Activated T-helper 2 cell treated with anti-CD3 and anti-CD28 coated beads, Interferon-gamma antibody, Interleukin-2, Interleukin-4, amounts not matched to agents 10 μg/mL and 5 μg/mL and 100 μg/mL, durations not matched to agents 14 hours and 24 hours and 36 hours (primary cell): ENCODE measurements around the gene CMTM5. TPM values are rescaled to one million over a fixed set of nuclear protein-coding genes. Genes with fewer than 3 reads are reported as not detected.
"Not testable (repeated sequence)": the region's sequence is repeated elsewhere in the genome, so short reads cannot be mapped to it uniquely, and the experiment has no call there.

Experiments
- DNase-seq: peaks from one replicate; pipeline ENCODE4 v3.0.0; 2021; ENCODE audit warnings: low spot score
- H3K27ac Mint-ChIP-seq: one replicate; pipeline ENCODE4 v1.8.0; 2021; ENCODE audit warnings: mixed read lengths
- H3K27me3 Mint-ChIP-seq: one replicate; pipeline ENCODE4 v1.8.0; 2021; ENCODE audit warnings: low read depth, mixed read lengths
- H3K36me3 Mint-ChIP-seq: one replicate; pipeline ENCODE4 v1.8.0; 2021; ENCODE audit warnings: low read depth, mixed read lengths
- H3K4me1 Mint-ChIP-seq: one replicate; pipeline ENCODE4 v1.8.0; 2021; ENCODE audit warnings: low read depth, mixed read lengths
- H3K4me3 Mint-ChIP-seq: one replicate; pipeline ENCODE4 v1.8.0; 2021; ENCODE audit warnings: low read depth, mild to moderate bottlenecking, moderate library complexity, mixed read lengths
- H3K9me3 Mint-ChIP-seq: one replicate; pipeline ENCODE4 v1.8.0; 2021; ENCODE audit warnings: mixed read lengths
- intact Hi-C: fragments of 100-400 bp; cut with micrococcal nuclease; formaldehyde crosslinking; loops from one replicate; pipeline ENCODE4 v1.15.1; 2023
- total RNA-seq: library from RNA; stranded (reverse); gene quantifications from 2 replicates; pipeline ENCODE4 v1.2.3, GENCODE V29; 2022

CMTM5 gene
- total RNA-seq, 1 donor from 2014 or later: not detected

GRCh38 chr14:23400496-23401149 lies 23.8 kb downstream of the CMTM5 start:
- DNase-seq, H3K27me3 Mint-ChIP-seq, intact Hi-C loops, H3K4me3 Mint-ChIP-seq, H3K9me3 Mint-ChIP-seq, H3K27ac Mint-ChIP-seq, H3K4me1 Mint-ChIP-seq, H3K36me3 Mint-ChIP-seq: not testable (repeated sequence)

- H3K27ac Mint-ChIP-seq: no peak overlapping the region
- no peaks in the 10 kb centered on the region for H3K27me3 Mint-ChIP-seq
- no peaks in the 10 kb centered on the region for H3K9me3 Mint-ChIP-seq
- intact Hi-C loops: no loop called here
- H3K4me1 Mint-ChIP-seq: no peaks in the 10 kb centered on the region
- DNase-seq: no peak
- H3K36me3 Mint-ChIP-seq: no peaks in the 10 kb centered on the region
- H3K4me3 Mint-ChIP-seq: no peak overlapping the region
These were observed 24.4 kb downstream of the CMTM5 start for GRCh38 chr14:23401291-23401690.

GRCh38 chr14:23402296-23403138 lies 25.7 kb downstream of the CMTM5 start:
- Mint-ChIP-seq H3K27ac (no peak overlapping the region), H3K4me3 (no peak overlapping the region), H3K4me1 (no peaks in the 10 kb centered on the region), H3K27me3 (no peaks in the 10 kb centered on the region), H3K36me3 (no peaks in the 10 kb centered on the region), H3K9me3 (no peaks in the 10 kb centered on the region)
- no peak for DNase-seq
- intact Hi-C loops: no loop called here

GRCh38 chr14:23403139-23403438 lies 26.2 kb downstream of the CMTM5 start:
- no peak overlapping the region for H3K4me3 Mint-ChIP-seq
- H3K4me1 Mint-ChIP-seq: no peaks in the 10 kb centered on the region
- intact Hi-C loops: no loop called here
- H3K9me3 Mint-ChIP-seq: no peaks in the 10 kb centered on the region
- no peak overlapping the region for H3K27ac Mint-ChIP-seq
- H3K36me3 Mint-ChIP-seq: no peaks in the 10 kb centered on the region
- H3K27me3 Mint-ChIP-seq: no peaks in the 10 kb centered on the region
- no peak for DNase-seq

GRCh38 chr14:23403908-23404307 lies 27.1 kb downstream of the CMTM5 start:
- DNase-seq: no peak
- no peak overlapping the region for H3K27ac Mint-ChIP-seq
- H3K36me3 Mint-ChIP-seq: no peaks in the 10 kb centered on the region
- no peaks in the 10 kb centered on the region for H3K4me1 Mint-ChIP-seq
- intact Hi-C loops: no loop called here
- no peak overlapping the region for H3K4me3 Mint-ChIP-seq
- H3K27me3 Mint-ChIP-seq: no peaks in the 10 kb centered on the region
- H3K9me3 Mint-ChIP-seq: no peaks in the 10 kb centered on the region

GRCh38 chr14:23404331-23404900 lies 27.6 kb downstream of the CMTM5 start:
- Mint-ChIP-seq H3K36me3 (no peaks in the 10 kb centered on the region), H3K27me3 (no peaks in the 10 kb centered on the region), H3K27ac (no peak overlapping the region), H3K4me1 (no peaks in the 10 kb centered on the region), H3K4me3 (no peak overlapping the region), H3K9me3 (no peaks in the 10 kb centered on the region)
- intact Hi-C loops: no loop called here
- no peak for DNase-seq

GRCh38 chr14:23405096-23405495 lies 28.2 kb downstream of the CMTM5 start:
- no peak for DNase-seq
- H3K36me3 Mint-ChIP-seq: no peaks in the 10 kb centered on the region
- H3K4me1 Mint-ChIP-seq: no peaks in the 10 kb centered on the region
- no peak overlapping the region for H3K27ac Mint-ChIP-seq
- intact Hi-C loops: no loop called here
- no peak overlapping the region for H3K4me3 Mint-ChIP-seq
- H3K27me3 Mint-ChIP-seq: no peaks in the 10 kb centered on the region
- H3K9me3 Mint-ChIP-seq: no peaks in the 10 kb centered on the region

- no peak overlapping the region for H3K27ac Mint-ChIP-seq
- no peaks in the 10 kb centered on the region for H3K4me1 Mint-ChIP-seq
- H3K9me3 Mint-ChIP-seq: no peaks in the 10 kb centered on the region
- intact Hi-C loops: no loop called here
- no peaks in the 10 kb centered on the region for H3K36me3 Mint-ChIP-seq
- H3K4me3 Mint-ChIP-seq: no peak overlapping the region
- no peak for DNase-seq
- no peaks in the 10 kb centered on the region for H3K27me3 Mint-ChIP-seq
These were observed 28.7 kb downstream of the CMTM5 start for GRCh38 chr14:23405516-23406025.

GRCh38 chr14:23406244-23406643 lies 29.4 kb downstream of the CMTM5 start:
- Mint-ChIP-seq H3K9me3 (no peaks in the 10 kb centered on the region), H3K4me1 (no peaks in the 10 kb centered on the region), H3K27me3 (no peaks in the 10 kb centered on the region), H3K4me3 (no peak overlapping the region), H3K27ac (no peak overlapping the region), H3K36me3 (no peaks in the 10 kb centered on the region)
- intact Hi-C loops: no loop called here
- no peak for DNase-seq

- Mint-ChIP-seq H3K4me1 (no peaks in the 10 kb centered on the region), H3K9me3 (no peaks in the 10 kb centered on the region)
- intact Hi-C loops: no loop called here
These were observed 30.0 kb downstream of the CMTM5 start for GRCh38 chr14:23406725-23407355.

GRCh38 chr14:23407516-23408306 lies 30.9 kb downstream of the CMTM5 start, which contains the start of gene MYH6:
TSS of gene MYH6 (minus strand) at chr14:23408273. CDS start at chr14:23407223, 1,050 bp downstream.
- no peak for DNase-seq
- H3K27me3 Mint-ChIP-seq: no peaks in the 10 kb centered on the region
- no peaks in the 10 kb centered on the region for H3K36me3 Mint-ChIP-seq
- intact Hi-C loops: no loop called here
- no peak within 1 kb of the TSS for H3K4me3 Mint-ChIP-seq
- no peak within 1 kb of the TSS for H3K27ac Mint-ChIP-seq
- H3K9me3 Mint-ChIP-seq: no peaks in the 10 kb centered on the region
- no peaks in the 10 kb centered on the region for H3K4me1 Mint-ChIP-seq

More at GRCh38 chr14:23406725-23407355, 30.0 kb downstream of the CMTM5 start:
- Mint-ChIP-seq H3K27me3 (no peaks in the 10 kb centered on the region), H3K36me3 (no peaks in the 10 kb centered on the region), H3K27ac (no peak overlapping the region), H3K4me3 (no peak overlapping the region)
- DNase-seq: no peak

- H3K27me3 Mint-ChIP-seq: no peaks in the 10 kb centered on the region
- no peak overlapping the region for H3K4me3 Mint-ChIP-seq
- no peak for DNase-seq
- no peaks in the 10 kb centered on the region for H3K9me3 Mint-ChIP-seq
- no peaks in the 10 kb centered on the region for H3K4me1 Mint-ChIP-seq
- H3K36me3 Mint-ChIP-seq: no peaks in the 10 kb centered on the region
- intact Hi-C loops: no loop called here
- H3K27ac Mint-ChIP-seq: no peak overlapping the region
These were observed 31.4 kb downstream of the CMTM5 start for GRCh38 chr14:23408307-23408630.
